ENCODE results near the gene JAKMIP2.

Gene JAKMIP2

DNA sequence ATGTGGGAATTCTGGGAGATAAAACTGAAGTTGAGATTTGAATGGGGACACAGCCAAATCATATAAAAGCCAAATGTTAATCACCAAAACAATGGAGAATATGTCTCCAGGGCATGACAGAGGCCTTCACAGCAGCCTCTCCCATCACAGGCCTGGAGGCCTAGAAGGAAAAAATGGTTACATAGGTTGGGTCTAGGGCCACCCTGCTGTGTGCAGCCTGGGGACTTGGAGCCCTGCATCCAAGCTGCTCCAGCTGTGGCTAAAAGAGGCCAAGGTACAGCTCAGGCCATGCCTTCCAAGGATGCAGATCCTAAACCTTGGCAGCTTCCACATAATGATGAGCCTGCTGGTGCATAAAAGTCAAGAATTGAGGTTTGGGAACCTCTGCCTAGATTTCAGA is 85.1 kb downstream of the JAKMIP2 start:
- no peak overlapping the region for H3K27ac ChIP-seq
- DNase-seq (ENCODE audit: low read depth, low spot score), result no peak
- H3K9ac ChIP-seq (ENCODE audit: insufficient read length), result no peak overlapping the region
- no peak overlapping the region for H3K4me3 ChIP-seq
- peaks cover 11% of the 10 kb centered on the region; the same call in 1 of the 2 replicates for H3K9me3 ChIP-seq (ENCODE audit: low read depth, low read length)
- no peak for TF ChIP-seq FOXP2 (optimal IDR thresholded peaks at IDR 0.05; ENCODE audit: control extremely low read depth, extremely low read length, insufficient read depth)
- TF ChIP-seq EZH2 (IDR thresholded peaks at IDR 0.05), result no peak
- TF ChIP-seq POLR2AphosphoS5 (IDR thresholded peaks at IDR 0.05; ENCODE audit: borderline replicate concordance, low read depth, low read length), result no peak
- H3K36me3 ChIP-seq (ENCODE audit: insufficient read depth, low read length), result peaks cover 28% of the 10 kb centered on the region

DNA sequence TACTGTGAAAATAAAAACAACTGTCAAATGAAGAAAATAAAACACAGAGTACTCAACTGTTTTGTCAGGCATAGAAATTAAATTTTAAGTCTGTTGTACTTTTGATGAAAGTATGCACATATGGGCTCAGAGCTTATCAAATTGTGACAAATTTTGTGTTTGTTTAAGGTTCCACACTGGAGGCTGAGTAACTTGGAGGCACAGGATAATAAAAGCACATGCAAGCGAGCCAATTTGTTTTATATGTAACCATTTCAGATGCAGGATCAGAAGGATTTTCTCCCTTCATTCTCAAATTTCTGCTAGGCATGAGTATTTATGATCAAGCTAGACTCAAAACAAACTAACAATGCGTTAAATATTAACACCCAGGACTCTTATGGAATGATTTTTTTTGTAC is 87.8 kb downstream of the JAKMIP2 start:
- Histone ChIP-seq H3K4me3 (no peak overlapping the region), H3K9me3 (ENCODE audit: low read depth, low read length) (peaks cover 11% of the 10 kb centered on the region; the same call in 1 of the 2 replicates), H3K36me3 (ENCODE audit: insufficient read depth, low read length) (peaks cover 26% of the 10 kb centered on the region), H3K27ac (peak overlapping the region; percentile 30; the same call in 1 of the 2 replicates), H3K9ac (ENCODE audit: insufficient read length) (no peak overlapping the region)
- no peak for DNase-seq (ENCODE audit: low read depth, low spot score)
- TF ChIP-seq EZH2 (IDR thresholded peaks at IDR 0.05) (no peak), FOXP2 (optimal IDR thresholded peaks at IDR 0.05; ENCODE audit: control extremely low read depth, extremely low read length, insufficient read depth) (no peak), POLR2AphosphoS5 (IDR thresholded peaks at IDR 0.05; ENCODE audit: borderline replicate concordance, low read depth, low read length) (no peak)

DNA sequence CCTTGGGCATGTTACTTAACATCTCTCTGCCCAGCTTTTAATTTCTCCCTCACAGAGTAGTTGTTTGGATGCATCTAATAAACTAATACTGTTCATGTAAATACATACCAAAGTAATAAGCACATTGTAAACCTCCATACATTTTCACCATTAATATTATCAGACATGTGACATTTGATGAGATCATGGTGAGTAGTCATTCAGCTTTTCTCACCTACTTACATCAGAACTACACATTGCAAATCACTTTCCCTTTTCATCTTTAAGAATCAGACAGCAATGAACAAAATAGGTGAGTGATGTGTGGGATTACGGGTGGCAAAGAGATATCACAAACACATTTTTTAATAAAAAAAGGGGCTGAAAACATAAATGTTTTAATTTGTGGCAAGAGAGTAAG is 89.3 kb downstream of the JAKMIP2 start:
- Histone ChIP-seq H3K9ac (ENCODE audit: insufficient read length) (no peak overlapping the region), H3K27ac (no peak overlapping the region), H3K36me3 (ENCODE audit: insufficient read depth, low read length) (peaks cover 11% of the 10 kb centered on the region; the same call in 1 of the 2 replicates), H3K9me3 (ENCODE audit: low read depth, low read length) (peaks cover 9% of the 10 kb centered on the region; the same call in 1 of the 2 replicates), H3K4me3 (no peak overlapping the region)
- TF ChIP-seq FOXP2 (optimal IDR thresholded peaks at IDR 0.05; ENCODE audit: control extremely low read depth, extremely low read length, insufficient read depth), result no peak
- TF ChIP-seq EZH2 (IDR thresholded peaks at IDR 0.05), result no peak
- TF ChIP-seq POLR2AphosphoS5 (IDR thresholded peaks at IDR 0.05; ENCODE audit: borderline replicate concordance, low read depth, low read length), result no peak
- no peak for DNase-seq (ENCODE audit: low read depth, low spot score)

DNA sequence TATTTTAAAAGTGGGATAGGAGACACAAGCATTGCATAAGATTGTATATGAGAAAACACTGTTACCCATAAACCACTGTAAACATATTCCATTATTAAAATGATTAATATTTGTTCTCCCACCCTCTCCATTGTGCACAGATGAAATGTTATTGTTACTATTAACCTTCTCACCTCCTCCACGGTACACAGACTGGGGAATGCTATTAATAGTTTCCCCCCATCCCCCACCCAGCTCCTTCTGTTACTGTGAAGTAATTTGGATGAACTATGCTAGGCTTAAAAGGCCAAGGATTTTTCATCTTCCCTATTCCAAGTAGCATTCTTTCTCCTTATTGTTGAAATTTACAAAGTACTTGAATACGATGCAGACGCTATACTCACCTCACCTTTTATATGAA is 91.4 kb downstream of the JAKMIP2 start:
- Histone ChIP-seq H3K9me3 (ENCODE audit: low read depth, low read length) (no peaks in the 10 kb centered on the region), H3K9ac (ENCODE audit: insufficient read length) (no peak overlapping the region), H3K27ac (0 out of 2 replicates have a peak overlapping the region, but pooled peaks have one; percentile 13), H3K36me3 (ENCODE audit: insufficient read depth, low read length) (no peaks in the 10 kb centered on the region; the same call in 1 of the 2 replicates), H3K4me3 (no peak overlapping the region)
- TF ChIP-seq POLR2AphosphoS5 (IDR thresholded peaks at IDR 0.05; ENCODE audit: borderline replicate concordance, low read depth, low read length) (no peak), FOXP2 (optimal IDR thresholded peaks at IDR 0.05; ENCODE audit: control extremely low read depth, extremely low read length, insufficient read depth) (no peak), EZH2 (IDR thresholded peaks at IDR 0.05) (no peak)
- DNase-seq (ENCODE audit: low read depth, low spot score), result no peak

DNA sequence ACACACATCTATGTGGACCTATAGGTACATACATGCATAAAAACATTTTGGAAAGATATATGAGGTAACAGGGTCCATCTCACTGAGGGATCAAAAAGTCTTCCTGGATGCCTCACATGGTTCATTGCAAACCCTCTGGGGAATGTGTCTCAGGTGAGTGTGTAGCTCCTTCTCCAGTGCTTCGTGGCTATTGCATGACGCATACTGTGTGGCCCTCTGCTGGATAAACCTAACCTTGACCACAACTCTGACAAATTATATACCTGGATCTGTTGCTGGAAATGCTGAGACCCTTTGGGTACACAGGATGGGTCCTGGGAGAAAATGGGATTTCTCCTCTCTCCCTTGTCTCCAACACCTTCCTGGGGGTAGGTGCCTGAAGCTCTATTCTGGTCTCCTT is 91.9 kb downstream of the JAKMIP2 start:
- H3K27ac ChIP-seq, result no peak overlapping the region
- H3K36me3 ChIP-seq (ENCODE audit: insufficient read depth, low read length), result no peaks in the 10 kb centered on the region; the same call in 1 of the 2 replicates
- no peaks in the 10 kb centered on the region for H3K9me3 ChIP-seq (ENCODE audit: low read depth, low read length)
- TF ChIP-seq POLR2AphosphoS5 (IDR thresholded peaks at IDR 0.05; ENCODE audit: borderline replicate concordance, low read depth, low read length) (no peak), FOXP2 (optimal IDR thresholded peaks at IDR 0.05; ENCODE audit: control extremely low read depth, extremely low read length, insufficient read depth) (no peak)
- no peak overlapping the region for H3K4me3 ChIP-seq
- no peak for DNase-seq (ENCODE audit: low read depth, low spot score)
- H3K9ac ChIP-seq (ENCODE audit: insufficient read length), result no peak overlapping the region

DNA sequence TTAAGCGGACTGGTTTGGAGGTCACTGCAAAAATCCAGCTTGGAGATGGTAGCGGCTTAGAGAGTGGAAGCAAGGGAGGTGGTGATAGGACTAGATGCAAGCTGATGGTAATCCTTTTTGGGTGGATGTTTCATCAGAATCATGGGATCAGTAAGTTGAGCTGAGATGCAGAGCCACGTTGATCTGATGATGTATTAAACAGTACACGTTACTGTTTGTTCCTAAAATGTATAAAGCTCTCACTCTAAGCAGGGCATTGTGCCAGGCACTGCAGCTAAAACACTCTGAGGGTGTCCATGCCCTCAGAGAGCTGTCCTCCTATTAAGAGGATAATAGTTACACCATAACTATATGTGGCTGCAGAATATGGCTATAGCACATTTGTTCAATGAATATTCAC is 93.1 kb downstream of the JAKMIP2 start:
- Histone ChIP-seq H3K27ac (peak overlapping the region; percentile 71; the same call in 1 of the 2 replicates), H3K36me3 (ENCODE audit: insufficient read depth, low read length) (no peaks in the 10 kb centered on the region; the same call in 1 of the 2 replicates), H3K4me3 (no peak overlapping the region), H3K9me3 (ENCODE audit: low read depth, low read length) (no peaks in the 10 kb centered on the region), H3K9ac (ENCODE audit: insufficient read length) (no peak overlapping the region)
- TF ChIP-seq POLR2AphosphoS5 (IDR thresholded peaks at IDR 0.05; ENCODE audit: borderline replicate concordance, low read depth, low read length), result no peak
- TF ChIP-seq FOXP2 (optimal IDR thresholded peaks at IDR 0.05; ENCODE audit: control extremely low read depth, extremely low read length, insufficient read depth), result no peak
- TF ChIP-seq EZH2 (IDR thresholded peaks at IDR 0.05), result no peak
- no peak for DNase-seq (ENCODE audit: low read depth, low spot score)

DNA sequence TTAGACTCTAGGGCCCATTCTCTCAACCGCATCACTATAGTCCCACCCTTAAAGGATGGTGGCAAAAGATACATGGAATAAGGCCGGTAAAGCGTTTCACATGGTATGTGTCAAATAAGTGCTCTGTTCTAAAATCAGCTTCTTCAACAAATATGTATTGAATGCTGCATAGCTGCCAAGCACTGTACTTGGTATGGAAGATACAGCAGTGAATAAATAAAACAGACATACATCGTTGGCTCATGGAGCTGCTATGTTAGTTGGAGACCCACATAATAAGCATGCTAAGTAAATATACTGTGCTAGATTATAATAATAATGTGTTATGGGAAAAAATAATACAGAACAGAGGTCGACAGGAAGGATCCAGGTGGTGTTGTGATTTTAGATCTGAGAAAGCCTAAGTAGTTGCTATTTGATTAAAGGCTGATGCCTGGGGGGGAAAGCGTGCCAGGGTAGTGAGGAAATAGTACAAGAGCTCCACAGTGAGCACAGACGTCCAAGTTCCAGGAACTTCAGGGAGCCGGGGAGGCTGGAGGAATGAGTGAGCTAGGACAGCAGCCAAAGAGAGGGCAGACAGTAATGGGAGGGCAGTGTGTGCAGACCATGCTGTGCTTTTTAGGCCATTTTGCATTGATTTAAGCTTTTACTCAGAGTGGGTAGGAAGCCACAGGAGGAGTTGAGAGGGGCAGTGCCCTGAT is 93.7 kb downstream of the JAKMIP2 start:
- peak overlapping the region; percentile 71; the same call in 1 of the 2 replicates for H3K27ac ChIP-seq
- no peak overlapping the region; the same call in 1 of the 2 replicates for H3K4me3 ChIP-seq
- TF ChIP-seq FOXP2 (optimal IDR thresholded peaks at IDR 0.05; ENCODE audit: control extremely low read depth, extremely low read length, insufficient read depth) (no peak), EZH2 (IDR thresholded peaks at IDR 0.05) (no peak), POLR2AphosphoS5 (IDR thresholded peaks at IDR 0.05; ENCODE audit: borderline replicate concordance, low read depth, low read length) (no peak)
- H3K36me3 ChIP-seq (ENCODE audit: insufficient read depth, low read length), result no peaks in the 10 kb centered on the region; the same call in 1 of the 2 replicates
- no peaks in the 10 kb centered on the region for H3K9me3 ChIP-seq (ENCODE audit: low read depth, low read length)
- DNase-seq (ENCODE audit: low read depth, low spot score), result no peak
- no peak overlapping the region for H3K9ac ChIP-seq (ENCODE audit: insufficient read length)

DNA sequence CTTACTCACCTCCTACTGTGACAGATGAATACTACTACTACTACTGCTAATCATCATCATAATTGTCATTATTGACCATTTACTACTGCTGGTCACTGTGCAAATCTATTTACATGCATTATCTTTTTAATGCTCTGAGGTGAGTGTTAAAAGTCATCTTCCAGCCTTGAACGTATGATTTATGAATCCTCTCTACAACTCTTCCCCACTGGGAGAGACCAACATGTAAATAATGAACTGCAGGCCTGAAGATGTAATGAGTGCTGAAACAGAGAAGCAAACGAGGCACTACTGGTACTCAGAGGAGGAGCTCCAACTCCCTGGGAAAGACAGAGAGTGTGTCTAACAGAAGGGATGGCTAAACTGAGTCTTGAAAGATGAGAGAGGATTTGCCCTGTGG is 95.4 kb downstream of the JAKMIP2 start:
- DNase-seq (ENCODE audit: low read depth, low spot score), result no peak
- no peak overlapping the region for H3K27ac ChIP-seq
- H3K9ac ChIP-seq (ENCODE audit: insufficient read length), result no peak overlapping the region
- no peaks in the 10 kb centered on the region; the same call in 1 of the 2 replicates for H3K36me3 ChIP-seq (ENCODE audit: insufficient read depth, low read length)
- TF ChIP-seq POLR2AphosphoS5 (IDR thresholded peaks at IDR 0.05; ENCODE audit: borderline replicate concordance, low read depth, low read length) (no peak), EZH2 (IDR thresholded peaks at IDR 0.05) (no peak), FOXP2 (optimal IDR thresholded peaks at IDR 0.05; ENCODE audit: control extremely low read depth, extremely low read length, insufficient read depth) (no peak)
- no peak overlapping the region for H3K4me3 ChIP-seq
- no peaks in the 10 kb centered on the region for H3K9me3 ChIP-seq (ENCODE audit: low read depth, low read length)

All from SK-N-MC (cell line).